A673 (cell line): ENCODE data around the gene CATSPERE.

Source experiments
- EZH2 ChIP-seq: fragments of 200-600 bp; sonication (generic); IDR thresholded peaks from 2 replicates; pipeline ENCODE4 v1.6.1; 2017; ENCODE audit warnings: borderline replicate concordance, low read depth, mild to moderate bottlenecking, mixed read lengths, antibody characterized with exemption, low read length; ENCODE audit not compliant: poor library complexity, severe bottlenecking
- TF ChIP-seq, protein P1 (sequence below): fragments of 300-800, 200-600 bp; sonication (generic); conservative IDR thresholded peaks from 2 replicates; pipeline ENCODE4 v1.5.1; 2017; ENCODE audit warnings: low read depth, mild to moderate bottlenecking, antibody characterized with exemption, low read length, moderate library complexity, mixed read lengths

DNA sequence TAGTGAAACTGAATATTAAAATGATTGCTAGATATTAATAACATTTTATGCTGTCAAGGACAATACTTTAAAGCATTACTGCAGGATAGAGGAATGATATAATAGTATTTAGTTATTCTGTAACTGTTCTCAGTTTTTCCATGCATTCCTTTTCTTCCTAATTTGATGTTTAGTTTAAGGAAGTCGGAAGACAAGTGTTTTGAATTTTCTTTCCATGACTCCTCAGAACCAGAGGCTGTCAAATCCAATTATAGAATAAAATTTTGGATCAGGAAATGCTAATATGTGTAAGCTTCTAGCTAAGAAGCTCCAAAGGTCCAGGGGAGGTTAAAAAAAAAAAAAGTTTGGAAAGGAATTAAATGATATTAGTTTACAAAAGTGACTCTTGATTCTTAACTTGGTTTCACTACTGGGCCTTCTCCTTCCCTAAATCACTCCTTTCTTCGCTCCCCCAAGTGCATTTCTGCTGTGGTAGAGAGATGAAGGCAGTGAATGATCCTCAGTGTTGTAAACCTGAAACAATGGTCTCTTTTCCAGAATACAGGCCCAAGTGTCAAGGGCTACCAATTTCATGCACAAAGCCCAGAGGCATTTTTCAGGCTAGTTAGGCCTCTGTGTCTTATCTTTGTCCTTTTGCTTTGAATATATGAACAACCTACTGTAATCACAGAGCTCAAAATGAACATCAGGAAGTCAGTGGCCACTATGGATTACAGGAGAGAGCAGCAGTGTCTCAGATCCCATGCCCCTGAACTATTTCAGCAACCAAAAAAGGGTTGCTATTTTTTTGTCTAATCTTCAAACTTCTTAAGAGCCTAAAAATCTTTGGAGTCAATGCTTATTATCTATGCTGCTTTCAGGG lies 15.5 kb upstream of the CATSPERE start:
- TF ChIP-seq, protein P1, sequence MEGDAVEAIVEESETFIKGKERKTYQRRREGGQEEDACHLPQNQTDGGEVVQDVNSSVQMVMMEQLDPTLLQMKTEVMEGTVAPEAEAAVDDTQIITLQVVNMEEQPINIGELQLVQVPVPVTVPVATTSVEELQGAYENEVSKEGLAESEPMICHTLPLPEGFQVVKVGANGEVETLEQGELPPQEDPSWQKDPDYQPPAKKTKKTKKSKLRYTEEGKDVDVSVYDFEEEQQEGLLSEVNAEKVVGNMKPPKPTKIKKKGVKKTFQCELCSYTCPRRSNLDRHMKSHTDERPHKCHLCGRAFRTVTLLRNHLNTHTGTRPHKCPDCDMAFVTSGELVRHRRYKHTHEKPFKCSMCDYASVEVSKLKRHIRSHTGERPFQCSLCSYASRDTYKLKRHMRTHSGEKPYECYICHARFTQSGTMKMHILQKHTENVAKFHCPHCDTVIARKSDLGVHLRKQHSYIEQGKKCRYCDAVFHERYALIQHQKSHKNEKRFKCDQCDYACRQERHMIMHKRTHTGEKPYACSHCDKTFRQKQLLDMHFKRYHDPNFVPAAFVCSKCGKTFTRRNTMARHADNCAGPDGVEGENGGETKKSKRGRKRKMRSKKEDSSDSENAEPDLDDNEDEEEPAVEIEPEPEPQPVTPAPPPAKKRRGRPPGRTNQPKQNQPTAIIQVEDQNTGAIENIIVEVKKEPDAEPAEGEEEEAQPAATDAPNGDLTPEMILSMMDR, result no peak
- TF ChIP-seq EZH2, result no peak
